ENCODE data around the gene PTPN13.

The PTPN13 gene

DNA sequence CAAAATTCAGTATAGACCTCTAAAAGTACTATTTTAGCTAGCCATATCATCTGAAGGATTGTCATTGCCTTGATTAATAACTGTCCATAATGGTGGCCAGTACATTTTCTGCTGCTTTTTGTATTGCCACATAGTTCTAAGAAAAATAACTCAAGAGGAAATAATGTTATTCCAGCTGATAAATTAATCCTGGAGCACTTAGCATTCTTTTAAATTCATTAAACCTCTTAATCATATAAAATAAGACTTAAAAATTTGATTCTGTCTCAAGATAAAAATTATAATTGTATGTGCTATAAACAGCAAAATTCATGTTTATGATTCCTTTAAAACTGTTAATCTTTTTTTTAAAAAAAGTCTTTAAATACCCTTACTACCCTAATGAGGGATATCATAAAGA lies 12.7 kb downstream of the PTPN13 start:
- TF ChIP-seq ZFX (IDR thresholded peaks at IDR 0.05): no peak
- TF ChIP-seq, protein P1, sequence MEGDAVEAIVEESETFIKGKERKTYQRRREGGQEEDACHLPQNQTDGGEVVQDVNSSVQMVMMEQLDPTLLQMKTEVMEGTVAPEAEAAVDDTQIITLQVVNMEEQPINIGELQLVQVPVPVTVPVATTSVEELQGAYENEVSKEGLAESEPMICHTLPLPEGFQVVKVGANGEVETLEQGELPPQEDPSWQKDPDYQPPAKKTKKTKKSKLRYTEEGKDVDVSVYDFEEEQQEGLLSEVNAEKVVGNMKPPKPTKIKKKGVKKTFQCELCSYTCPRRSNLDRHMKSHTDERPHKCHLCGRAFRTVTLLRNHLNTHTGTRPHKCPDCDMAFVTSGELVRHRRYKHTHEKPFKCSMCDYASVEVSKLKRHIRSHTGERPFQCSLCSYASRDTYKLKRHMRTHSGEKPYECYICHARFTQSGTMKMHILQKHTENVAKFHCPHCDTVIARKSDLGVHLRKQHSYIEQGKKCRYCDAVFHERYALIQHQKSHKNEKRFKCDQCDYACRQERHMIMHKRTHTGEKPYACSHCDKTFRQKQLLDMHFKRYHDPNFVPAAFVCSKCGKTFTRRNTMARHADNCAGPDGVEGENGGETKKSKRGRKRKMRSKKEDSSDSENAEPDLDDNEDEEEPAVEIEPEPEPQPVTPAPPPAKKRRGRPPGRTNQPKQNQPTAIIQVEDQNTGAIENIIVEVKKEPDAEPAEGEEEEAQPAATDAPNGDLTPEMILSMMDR (conservative IDR thresholded peaks at IDR 0.05): no peak
- no peak overlapping the region for H3K27ac ChIP-seq

DNA sequence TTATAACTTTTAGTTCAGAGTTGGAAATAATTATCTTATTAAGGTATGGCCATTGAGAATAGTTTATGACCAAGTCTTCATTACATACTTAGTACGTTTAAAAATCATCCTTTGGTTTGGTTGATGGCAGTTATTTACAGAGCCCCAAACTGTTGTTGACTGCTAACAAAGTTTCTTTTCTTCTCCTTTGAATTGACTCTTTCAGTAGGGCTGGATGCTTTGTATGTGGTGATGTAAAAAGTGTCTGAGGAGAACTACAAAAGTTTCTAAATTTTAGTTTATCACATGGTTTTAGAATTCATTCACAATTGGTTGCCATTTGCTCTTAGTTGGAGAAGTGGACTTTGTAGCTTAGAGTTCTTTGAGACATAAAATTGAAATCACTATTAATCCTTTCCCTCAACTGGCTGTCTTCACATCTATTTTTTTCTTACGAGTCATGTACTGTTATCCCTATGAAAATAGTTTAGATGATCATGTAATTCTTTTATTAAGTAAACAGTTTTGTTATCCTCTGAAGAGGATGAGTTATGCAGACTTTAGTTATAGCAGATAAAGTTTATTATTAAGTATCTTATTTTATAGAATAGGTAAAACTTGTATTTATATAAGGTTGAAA lies 14.8 kb downstream of the PTPN13 start:
- TF ChIP-seq ZFX (IDR thresholded peaks at IDR 0.05): no peak
- TF ChIP-seq, protein P1 (conservative IDR thresholded peaks at IDR 0.05): no peak
- H3K27ac ChIP-seq: no peak overlapping the region

DNA sequence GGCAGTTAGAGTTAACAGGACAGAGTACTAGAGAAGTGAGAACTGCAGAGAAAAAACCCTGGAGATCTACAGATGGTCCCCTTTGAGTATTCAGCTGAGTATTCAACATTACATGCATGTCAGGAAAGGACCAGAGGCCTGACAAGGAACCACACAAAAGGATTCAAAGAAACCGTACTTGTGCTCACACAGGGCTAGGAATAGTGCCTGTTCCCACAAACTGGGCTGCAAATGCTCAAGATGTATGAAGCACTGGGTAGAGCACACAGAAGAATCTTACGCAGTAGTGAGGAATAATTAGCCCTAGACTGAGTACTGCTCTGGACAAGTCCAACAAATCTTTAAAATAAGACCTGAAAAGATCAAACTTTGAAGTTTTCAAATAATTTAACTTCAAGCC lies 17.6 kb downstream of the PTPN13 start:
- no peak overlapping the region for H3K27ac ChIP-seq
- no peak for TF ChIP-seq ZFX (IDR thresholded peaks at IDR 0.05)
- TF ChIP-seq, protein P1 (conservative IDR thresholded peaks at IDR 0.05): no peak

DNA sequence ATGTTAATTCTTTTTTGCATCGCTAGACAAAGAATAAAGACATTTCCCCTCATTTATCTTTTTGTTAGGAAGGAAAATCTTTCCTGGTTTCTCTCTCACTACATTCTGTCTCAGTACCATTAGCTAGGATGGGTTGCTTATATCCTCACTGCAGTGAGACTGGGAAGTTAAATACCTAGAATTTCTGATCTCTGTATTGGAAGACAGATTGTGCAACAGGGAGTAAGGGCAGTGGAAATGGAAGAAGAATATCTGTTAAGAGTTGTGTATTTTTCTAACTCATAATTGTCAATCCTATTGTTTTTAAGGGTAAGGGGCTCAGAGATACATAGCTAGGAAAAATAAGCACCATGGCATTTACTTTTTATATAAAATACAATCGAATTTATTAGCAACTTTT lies 19.6 kb downstream of the PTPN13 start:
- H3K27ac ChIP-seq: no peak overlapping the region
- TF ChIP-seq, protein P1 (conservative IDR thresholded peaks at IDR 0.05): no peak
- no peak for TF ChIP-seq ZFX (IDR thresholded peaks at IDR 0.05)

DNA sequence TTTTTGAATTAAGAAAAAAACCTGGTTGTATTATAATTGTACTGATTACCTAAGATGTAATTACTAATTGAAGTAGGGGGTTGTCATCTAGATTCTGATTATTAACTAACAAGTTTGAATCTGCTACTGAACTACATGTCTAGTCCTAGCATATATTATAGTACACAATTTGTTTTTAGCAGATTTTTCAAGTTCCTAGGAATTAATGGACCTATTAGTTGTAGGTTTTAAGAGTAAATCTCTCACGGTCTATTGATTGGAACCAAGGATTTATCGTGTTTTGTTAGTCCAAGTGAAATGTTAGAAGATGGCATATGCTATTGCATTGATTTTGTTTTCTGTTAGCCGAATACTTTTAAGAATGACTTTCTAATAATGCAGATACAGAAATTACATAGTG lies 20.8 kb downstream of the PTPN13 start:
- no peak overlapping the region for H3K27ac ChIP-seq
- no peak for TF ChIP-seq ZFX (IDR thresholded peaks at IDR 0.05)
- TF ChIP-seq, protein P1 (conservative IDR thresholded peaks at IDR 0.05): no peak

DNA sequence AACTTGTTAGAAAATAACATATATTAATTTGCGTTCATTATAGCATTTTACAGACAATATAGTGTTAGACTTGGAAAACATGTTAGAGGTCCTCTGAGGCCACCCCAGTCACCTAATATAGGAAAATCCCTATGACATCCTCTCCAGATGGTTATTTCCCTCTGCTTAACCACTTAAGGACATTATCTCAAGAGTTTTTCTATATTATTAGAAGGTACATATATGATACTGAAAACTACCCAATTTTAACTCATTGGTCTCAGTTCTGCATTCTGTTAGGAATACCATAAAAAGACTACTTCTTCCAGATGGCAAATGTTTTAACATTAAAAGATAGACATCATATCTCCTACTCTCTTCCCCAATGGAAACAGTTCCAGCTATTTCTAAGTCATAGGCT lies 21.4 kb downstream of the PTPN13 start:
- no peak overlapping the region for H3K27ac ChIP-seq
- TF ChIP-seq ZFX (IDR thresholded peaks at IDR 0.05): no peak
- TF ChIP-seq, protein P1 (conservative IDR thresholded peaks at IDR 0.05): no peak

DNA sequence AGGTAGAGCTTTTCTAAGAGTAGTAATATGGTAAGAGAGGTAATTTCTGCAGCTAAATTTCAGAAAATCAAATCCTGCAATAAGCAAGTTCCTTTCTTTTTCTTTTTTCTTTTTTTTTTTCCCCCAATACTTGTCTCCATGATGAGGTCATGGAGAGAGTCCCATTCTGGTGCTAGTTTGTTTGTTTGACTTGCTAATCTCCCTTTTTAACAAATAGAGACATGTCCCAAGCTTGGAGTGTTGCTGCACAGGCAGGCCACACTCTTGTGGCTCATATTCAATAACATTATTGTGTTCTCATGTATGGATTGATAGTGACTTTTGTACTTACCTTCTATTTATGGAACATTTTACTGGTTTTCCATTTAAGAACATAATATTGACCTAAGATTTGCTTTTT lies 25.5 kb downstream of the PTPN13 start:
- no peak overlapping the region for H3K27ac ChIP-seq
- TF ChIP-seq, protein P1 (conservative IDR thresholded peaks at IDR 0.05): no peak
- no peak for TF ChIP-seq ZFX (IDR thresholded peaks at IDR 0.05)
